ENCODE results near the gene CTNND2.

CTNND2 gene

GRCh38 chr5:11372191-11372590, 532.1 kb downstream of the CTNND2 start:
- Histone ChIP-seq H3K18ac (ENCODE audit: low read depth in 1 of 2, low read length in 2 of 2) (no peak overlapping the region), H3K4me3 (ENCODE audit: insufficient read depth in 1 of 2, low read depth in 1 of 2, low read length in 2 of 2) (no peak overlapping the region), H2BK12ac (ENCODE audit: low read length in 2 of 2) (no peak overlapping the region), H3K36me3 (ENCODE audit: control insufficient read depth in 1 of 2, insufficient read depth in 2 of 2, low read depth in 1 of 2, low read length in 2 of 2) (no peaks in the 10 kb centered on the region), H3K14ac (ENCODE audit: low read length in 2 of 2) (no peak overlapping the region), H3K23ac (ENCODE audit: low read length in 2 of 2) (no peak overlapping the region), H2BK15ac (ENCODE audit: low read depth, poor library complexity, severe bottlenecking) (no peak overlapping the region), H3K9me3 (ENCODE audit: control insufficient read depth, low read length) (no peaks in the 10 kb centered on the region), H3K4ac (ENCODE audit: low read depth in 1 of 2, low read length in 2 of 2) (no peak overlapping the region), H3K27ac (ENCODE audit: low read length, poor library complexity, severe bottlenecking) (no peak overlapping the region), H3K27me3 (ENCODE audit: control insufficient read depth in 1 of 2, insufficient read depth in 1 of 2, low read length in 2 of 2) (no peaks in the 10 kb centered on the region), H2BK5ac (ENCODE audit: low read depth, low read length, poor library complexity, severe bottlenecking) (no peak overlapping the region), H4K8ac (ENCODE audit: low read length) (no peak overlapping the region), H4K91ac (ENCODE audit: low read length) (no peak overlapping the region), H2AFZ (ENCODE audit: low read depth, low read length) (no peak overlapping the region), H3K9ac (ENCODE audit: low read length) (no peak overlapping the region), H2AK5ac (ENCODE audit: low read length, severe bottlenecking) (no peak overlapping the region), H3K79me1 (replicated peaks; ENCODE audit: low read length, poor library complexity, severe bottlenecking) (no peaks in the 10 kb centered on the region), H3K4me2 (ENCODE audit: low read length, poor library complexity, severe bottlenecking) (no peak overlapping the region), H2BK120ac (ENCODE audit: low read depth, low read length) (no peak overlapping the region), H3K4me1 (ENCODE audit: control insufficient read depth, insufficient read depth, low read depth, low read length) (no peaks in the 10 kb centered on the region)
- WGBS: 68% methylated on average over 1 of the region's 3 CpGs
- no peak for DNase-seq

- H3K36me3 ChIP-seq (ENCODE audit: control insufficient read depth in 1 of 2, insufficient read depth in 2 of 2, low read depth in 1 of 2, low read length in 2 of 2): no peaks in the 10 kb centered on the region
- H3K4me1 ChIP-seq (ENCODE audit: control insufficient read depth, insufficient read depth, low read depth, low read length): no peaks in the 10 kb centered on the region
- H3K18ac ChIP-seq (ENCODE audit: low read depth in 1 of 2, low read length in 2 of 2): no peak overlapping the region
- H2AFZ ChIP-seq (ENCODE audit: low read depth, low read length): no peak overlapping the region
- H2BK120ac ChIP-seq (ENCODE audit: low read depth, low read length): no peak overlapping the region
- no peak overlapping the region for H2BK5ac ChIP-seq (ENCODE audit: low read depth, low read length, poor library complexity, severe bottlenecking)
- no peaks in the 10 kb centered on the region for H3K27me3 ChIP-seq (ENCODE audit: control insufficient read depth in 1 of 2, insufficient read depth in 1 of 2, low read length in 2 of 2)
- H3K79me1 ChIP-seq (replicated peaks; ENCODE audit: low read length, poor library complexity, severe bottlenecking): no peaks in the 10 kb centered on the region
- no peak overlapping the region for H2AK5ac ChIP-seq (ENCODE audit: low read length, severe bottlenecking)
- no peaks in the 10 kb centered on the region for H3K9me3 ChIP-seq (ENCODE audit: control insufficient read depth, low read length)
- DNase-seq: no peak
- H2BK12ac ChIP-seq (ENCODE audit: low read length in 2 of 2): no peak overlapping the region
- no peak overlapping the region for H4K91ac ChIP-seq (ENCODE audit: low read length)
- H3K4me2 ChIP-seq (ENCODE audit: low read length, poor library complexity, severe bottlenecking): no peak overlapping the region
- H3K9ac ChIP-seq (ENCODE audit: low read length): no peak overlapping the region
- no peak overlapping the region for H3K4ac ChIP-seq (ENCODE audit: low read depth in 1 of 2, low read length in 2 of 2)
- H4K8ac ChIP-seq (ENCODE audit: low read length): no peak overlapping the region
- H3K27ac ChIP-seq (ENCODE audit: low read length, poor library complexity, severe bottlenecking): no peak overlapping the region
- WGBS: 100% methylated on average over 1 of the region's 1 CpG
- no peak overlapping the region for H3K23ac ChIP-seq (ENCODE audit: low read length in 2 of 2)
- no peak overlapping the region for H2BK15ac ChIP-seq (ENCODE audit: low read depth, poor library complexity, severe bottlenecking)
- H3K4me3 ChIP-seq (ENCODE audit: insufficient read depth in 1 of 2, low read depth in 1 of 2, low read length in 2 of 2): no peak overlapping the region
- H3K14ac ChIP-seq (ENCODE audit: low read length in 2 of 2): no peak overlapping the region
Observed at GRCh38 chr5:11371021-11371420, 533.2 kb downstream of the CTNND2 start.

GRCh38 chr5:11364531-11364930, 539.7 kb downstream of the CTNND2 start:
- H3K18ac ChIP-seq (ENCODE audit: low read depth in 1 of 2, low read length in 2 of 2): no peak overlapping the region
- H3K4me3 ChIP-seq (ENCODE audit: insufficient read depth in 1 of 2, low read depth in 1 of 2, low read length in 2 of 2): no peak overlapping the region
- H3K27ac ChIP-seq (ENCODE audit: low read length, poor library complexity, severe bottlenecking): no peak overlapping the region
- no peak overlapping the region for H3K23ac ChIP-seq (ENCODE audit: low read length in 2 of 2)
- no peaks in the 10 kb centered on the region for H3K9me3 ChIP-seq (ENCODE audit: control insufficient read depth, low read length)
- H4K8ac ChIP-seq (ENCODE audit: low read length): no peak overlapping the region
- H3K9ac ChIP-seq (ENCODE audit: low read length): no peak overlapping the region
- H4K91ac ChIP-seq (ENCODE audit: low read length): no peak overlapping the region
- no peak overlapping the region for H3K14ac ChIP-seq (ENCODE audit: low read length in 2 of 2)
- no peak overlapping the region for H3K4ac ChIP-seq (ENCODE audit: low read depth in 1 of 2, low read length in 2 of 2)
- no peaks in the 10 kb centered on the region for H3K27me3 ChIP-seq (ENCODE audit: control insufficient read depth in 1 of 2, insufficient read depth in 1 of 2, low read length in 2 of 2)
- H2AFZ ChIP-seq (ENCODE audit: low read depth, low read length): no peak overlapping the region
- 96% methylated on average over 10 of the region's 11 CpGs for WGBS
- no peak overlapping the region for H3K4me2 ChIP-seq (ENCODE audit: low read length, poor library complexity, severe bottlenecking)
- H2BK5ac ChIP-seq (ENCODE audit: low read depth, low read length, poor library complexity, severe bottlenecking): no peak overlapping the region
- no peak for DNase-seq
- H3K79me1 ChIP-seq (replicated peaks; ENCODE audit: low read length, poor library complexity, severe bottlenecking): no peaks in the 10 kb centered on the region
- no peak overlapping the region for H2BK15ac ChIP-seq (ENCODE audit: low read depth, poor library complexity, severe bottlenecking)
- H2AK5ac ChIP-seq (ENCODE audit: low read length, severe bottlenecking): no peak overlapping the region
- H2BK12ac ChIP-seq (ENCODE audit: low read length in 2 of 2): no peak overlapping the region
- no peaks in the 10 kb centered on the region for H3K4me1 ChIP-seq (ENCODE audit: control insufficient read depth, insufficient read depth, low read depth, low read length)
- H3K36me3 ChIP-seq (ENCODE audit: control insufficient read depth in 1 of 2, insufficient read depth in 2 of 2, low read depth in 1 of 2, low read length in 2 of 2): no peaks in the 10 kb centered on the region
- H2BK120ac ChIP-seq (ENCODE audit: low read depth, low read length): no peak overlapping the region

GRCh38 chr5:11363631-11364178, 540.5 kb downstream of the CTNND2 start:
- Histone ChIP-seq H3K18ac (ENCODE audit: low read depth in 1 of 2, low read length in 2 of 2) (no peak overlapping the region), H3K79me1 (replicated peaks; ENCODE audit: low read length, poor library complexity, severe bottlenecking) (no peaks in the 10 kb centered on the region), H4K91ac (ENCODE audit: low read length) (no peak overlapping the region), H2BK12ac (ENCODE audit: low read length in 2 of 2) (no peak overlapping the region), H3K9me3 (ENCODE audit: control insufficient read depth, low read length) (no peaks in the 10 kb centered on the region), H3K4me2 (ENCODE audit: low read length, poor library complexity, severe bottlenecking) (no peak overlapping the region), H3K4me3 (ENCODE audit: insufficient read depth in 1 of 2, low read depth in 1 of 2, low read length in 2 of 2) (no peak overlapping the region), H3K14ac (ENCODE audit: low read length in 2 of 2) (no peak overlapping the region), H3K23ac (ENCODE audit: low read length in 2 of 2) (no peak overlapping the region), H2BK5ac (ENCODE audit: low read depth, low read length, poor library complexity, severe bottlenecking) (no peak overlapping the region), H2BK15ac (ENCODE audit: low read depth, poor library complexity, severe bottlenecking) (no peak overlapping the region), H2AK5ac (ENCODE audit: low read length, severe bottlenecking) (no peak overlapping the region), H2AFZ (ENCODE audit: low read depth, low read length) (no peak overlapping the region), H3K27ac (ENCODE audit: low read length, poor library complexity, severe bottlenecking) (no peak overlapping the region), H3K36me3 (ENCODE audit: control insufficient read depth in 1 of 2, insufficient read depth in 2 of 2, low read depth in 1 of 2, low read length in 2 of 2) (no peaks in the 10 kb centered on the region), H3K4ac (ENCODE audit: low read depth in 1 of 2, low read length in 2 of 2) (no peak overlapping the region), H3K9ac (ENCODE audit: low read length) (no peak overlapping the region), H2BK120ac (ENCODE audit: low read depth, low read length) (no peak overlapping the region), H3K4me1 (ENCODE audit: control insufficient read depth, insufficient read depth, low read depth, low read length) (no peaks in the 10 kb centered on the region), H4K8ac (ENCODE audit: low read length) (no peak overlapping the region), H3K27me3 (ENCODE audit: control insufficient read depth in 1 of 2, insufficient read depth in 1 of 2, low read length in 2 of 2) (no peaks in the 10 kb centered on the region)
- no peak for DNase-seq
- WGBS: 88% methylated on average over 2 of the region's 5 CpGs
